ENCODE measurements around the gene ZNF223. TPM values are rescaled to one million over a fixed set of nuclear protein-coding genes. Genes with fewer than 3 reads are reported as not detected.
A peak's percentile ranks its signal among the peaks of the same experiment; 100 is the strongest.

Gene ZNF223
- total RNA-seq: 1 to 10 TPM in 1 of 2 donors, under 1 TPM in 1; 0.60 to 1.4 TPM

DNA sequence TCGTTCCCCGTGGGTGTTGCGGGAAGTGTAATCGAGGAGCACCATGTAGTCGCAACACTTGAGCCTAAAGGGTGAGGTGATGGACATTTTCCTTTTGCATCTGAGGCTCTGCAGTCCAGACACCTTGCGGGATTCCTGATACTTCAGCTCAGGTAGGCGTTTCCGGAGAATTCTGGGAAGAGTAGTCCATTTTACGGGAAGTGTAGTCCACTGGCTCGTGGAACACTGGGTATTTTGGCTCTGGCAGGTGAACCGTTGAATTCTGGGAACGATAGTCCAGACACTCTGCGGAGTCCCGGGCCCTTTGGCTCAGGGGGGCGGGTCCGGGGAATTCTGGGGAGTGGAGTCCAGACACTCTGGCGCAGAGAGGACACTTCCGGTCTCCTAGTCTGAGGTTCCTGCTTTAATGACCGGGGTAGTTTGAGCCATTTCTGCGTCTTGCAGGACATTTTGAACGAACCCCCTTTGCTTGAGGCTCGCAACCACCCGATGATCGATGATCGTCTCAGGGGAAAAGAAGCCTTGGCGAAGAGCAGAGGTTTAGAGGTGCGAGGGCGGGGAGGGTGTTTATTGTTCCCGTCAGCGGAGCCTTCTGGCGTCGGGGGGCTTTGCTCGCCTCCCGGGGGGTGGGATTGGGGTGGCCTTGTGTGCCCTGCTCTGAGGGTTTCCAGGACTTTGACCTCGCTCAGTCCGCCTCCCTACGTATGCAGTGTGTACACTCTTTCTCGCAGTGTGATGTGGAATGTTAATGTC lies at the start of gene ZNF223:
TSS of gene ZNF223 (plus strand) at position 387 of the 753 bp plus-strand sequence. CDS start 3,141 bp downstream, outside the sequence.
- ATAC-seq (peak; percentile 16 to 71), DNase-seq (ENCODE audit: low spot score in 2 of 2) (no peak)
- Mint-ChIP-seq H3K27ac (peak within 1 kb of the TSS; percentile 58 to 88), H3K9me3 (peaks cover 22 to 47% of the 10 kb centered on the region in 2 donors), H3K36me3 (peaks cover 31 to 60% of the 10 kb centered on the region in 2 donors)

DNA sequence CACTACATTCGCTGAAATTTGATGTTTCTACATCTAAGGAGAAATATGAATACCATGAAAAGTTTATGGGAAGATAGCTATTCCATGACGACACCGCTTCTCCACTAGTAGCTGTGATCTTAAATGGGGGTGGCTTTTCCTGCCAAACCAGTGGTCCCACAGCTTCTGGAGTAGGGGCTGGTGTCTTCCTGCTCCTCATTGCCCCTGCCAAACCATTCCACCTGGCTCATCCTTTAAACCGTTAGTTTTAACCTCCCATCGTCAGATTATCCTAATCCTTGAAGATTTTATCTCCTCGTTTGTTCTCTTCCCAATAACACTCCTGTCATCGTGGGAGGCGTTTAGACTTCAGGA lies 49.6 kb upstream of the ZNF223 start:
- Mint-ChIP-seq H3K36me3 (peaks cover 47 to 60% of the 10 kb centered on the region in 2 donors), H3K9me3 (peaks cover 25 to 28% of the 10 kb centered on the region in 2 donors), H3K27ac (peak overlapping the region; percentile 95 to 96)
- ATAC-seq (no peak), DNase-seq (ENCODE audit: low spot score in 2 of 2) (no peak)

DNA sequence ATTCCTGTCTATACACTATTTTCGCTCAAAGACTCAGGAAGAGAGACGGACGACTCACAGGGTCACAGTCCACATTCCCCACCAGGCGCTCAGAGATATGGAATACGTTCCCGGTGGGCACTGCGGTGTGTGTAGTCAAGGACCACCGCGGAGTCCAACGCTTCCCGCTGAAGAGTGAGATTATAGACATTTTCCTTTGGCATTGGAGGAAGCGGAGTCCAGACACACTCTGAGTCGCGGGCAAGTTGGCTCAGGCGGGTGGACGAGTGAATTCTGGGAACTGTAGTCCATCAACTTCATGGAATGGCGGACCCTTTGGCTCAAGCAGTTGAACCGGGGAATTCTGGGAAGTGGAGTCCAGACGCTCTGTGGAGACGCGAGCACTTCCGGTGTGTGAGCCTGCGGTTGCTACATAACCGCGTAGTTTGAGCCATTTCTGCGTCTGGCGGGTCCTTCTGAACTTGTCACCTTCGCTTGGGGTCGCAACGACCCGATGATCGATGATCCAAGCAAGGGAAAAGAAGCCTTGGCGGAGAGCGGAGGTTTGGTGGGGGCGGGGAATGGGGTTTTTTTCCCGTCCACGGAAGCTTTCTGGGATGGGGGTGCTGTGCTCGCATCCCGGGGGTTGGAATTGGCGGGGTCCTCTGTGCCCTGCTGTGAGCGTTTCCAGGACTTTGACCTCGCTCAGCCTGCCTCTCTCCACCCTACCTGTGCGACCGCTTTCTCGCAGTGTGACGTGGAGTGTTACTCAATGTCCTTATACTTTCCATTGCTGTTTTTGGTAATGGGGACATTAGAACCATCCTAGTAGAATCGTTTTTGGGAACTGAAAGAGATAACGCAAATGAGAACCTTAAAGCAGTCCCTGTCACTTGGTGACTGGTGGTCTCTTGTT lies 49.0 kb upstream of the ZNF223 start, which contains the start of gene ZNF230:
TSS of gene ZNF230 (plus strand) at position 392 of the 895 bp plus-strand sequence. CDS start 4,122 bp downstream, outside the sequence.
- H3K27ac Mint-ChIP-seq: peak within 1 kb of the TSS; percentile 95 to 96
- H3K9me3 Mint-ChIP-seq: peaks cover 27 to 34% of the 10 kb centered on the region in 2 donors
- ATAC-seq (peak; percentile 93 to 100), DNase-seq (ENCODE audit: low spot score in 2 of 2) (peak; percentile 70 to 80)
- peaks cover 49 to 60% of the 10 kb centered on the region in 2 donors for H3K36me3 Mint-ChIP-seq

DNA sequence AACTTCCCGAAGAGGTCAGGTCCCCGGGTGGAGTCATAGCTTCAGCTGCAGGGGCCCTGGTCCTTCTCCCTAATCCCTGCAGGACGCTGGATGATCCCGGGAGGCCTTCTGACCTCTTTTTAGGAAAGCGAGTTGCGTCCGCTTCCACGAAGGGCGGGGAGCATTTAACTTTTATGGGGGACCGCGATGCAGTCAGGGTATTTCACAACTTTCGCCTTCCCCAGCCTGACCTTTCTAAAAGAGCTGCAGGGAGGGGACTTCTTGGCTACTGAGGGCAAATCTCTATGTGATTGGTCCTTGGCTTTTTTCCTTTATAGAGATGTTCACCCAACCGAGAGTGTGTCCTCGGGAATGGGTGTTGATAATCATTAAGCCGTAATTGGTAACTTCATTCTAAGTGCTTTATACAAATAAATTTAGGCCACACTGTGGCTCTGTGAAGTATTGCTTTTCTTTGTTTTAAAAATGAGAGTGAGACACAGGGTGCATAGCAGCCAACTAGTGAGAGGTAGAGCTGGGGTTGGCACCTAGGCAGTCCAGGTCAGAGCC lies 48.3 kb upstream of the ZNF223 start:
- peaks cover 51 to 60% of the 10 kb centered on the region in 2 donors for H3K36me3 Mint-ChIP-seq
- DNase-seq (ENCODE audit: low spot score in 2 of 2) (no peak), ATAC-seq (peak in 1 of 2 donors; percentile 35)
- H3K9me3 Mint-ChIP-seq: peaks cover 28 to 35% of the 10 kb centered on the region in 2 donors
- peak overlapping the region; percentile 44 to 96 for H3K27ac Mint-ChIP-seq

DNA sequence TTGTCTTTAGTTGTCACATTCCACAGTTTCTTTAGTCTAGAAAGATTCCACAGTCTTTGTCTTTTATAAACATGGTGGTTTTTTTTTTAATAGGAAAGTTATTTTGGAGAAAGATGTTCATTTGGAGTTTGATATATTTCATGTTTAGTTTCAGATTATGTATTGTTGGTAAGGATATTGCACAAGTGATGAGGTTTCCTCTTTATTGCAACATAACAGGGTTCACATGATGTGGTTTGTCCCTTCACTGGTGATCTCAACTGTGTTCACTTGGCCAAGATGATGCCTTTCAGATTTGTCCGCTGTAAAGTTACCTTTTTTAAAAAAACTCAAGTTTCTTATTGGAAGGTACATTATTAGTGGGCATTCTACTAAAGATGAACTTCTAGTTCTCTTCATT lies 45.9 kb upstream of the ZNF223 start:
- peaks cover 71 to 75% of the 10 kb centered on the region in 2 donors for H3K36me3 Mint-ChIP-seq
- DNase-seq (ENCODE audit: low spot score in 2 of 2): no peak
- no peak for ATAC-seq
- H3K9me3 Mint-ChIP-seq: peaks cover 35 to 46% of the 10 kb centered on the region in 2 donors
- H3K27ac Mint-ChIP-seq: no peak overlapping the region

DNA sequence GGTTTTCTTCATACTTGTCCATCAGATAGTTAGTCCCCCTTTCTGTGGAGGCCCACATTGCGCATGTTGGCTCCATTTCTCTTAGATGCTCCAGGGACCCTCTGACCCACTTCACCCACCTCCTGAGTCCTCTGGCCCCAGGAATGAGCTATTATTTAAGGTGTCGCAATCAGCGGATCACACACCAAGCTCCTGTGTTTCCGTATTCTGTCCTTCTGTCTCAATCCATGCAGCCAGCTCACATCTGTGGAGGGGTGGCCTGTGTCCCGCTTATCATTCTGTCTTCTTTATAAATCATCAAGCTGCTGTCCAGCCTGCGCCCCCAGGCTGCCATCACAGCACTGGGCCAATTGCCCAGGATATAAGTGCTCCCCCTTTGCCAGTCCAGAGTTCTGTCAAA lies 44.4 kb upstream of the ZNF223 start:
- Mint-ChIP-seq H3K27ac (no peak overlapping the region), H3K36me3 (peaks cover 76 to 82% of the 10 kb centered on the region in 2 donors), H3K9me3 (peaks cover 42 to 49% of the 10 kb centered on the region in 2 donors)
- DNase-seq (ENCODE audit: low spot score in 2 of 2) (no peak), ATAC-seq (no peak)

DNA sequence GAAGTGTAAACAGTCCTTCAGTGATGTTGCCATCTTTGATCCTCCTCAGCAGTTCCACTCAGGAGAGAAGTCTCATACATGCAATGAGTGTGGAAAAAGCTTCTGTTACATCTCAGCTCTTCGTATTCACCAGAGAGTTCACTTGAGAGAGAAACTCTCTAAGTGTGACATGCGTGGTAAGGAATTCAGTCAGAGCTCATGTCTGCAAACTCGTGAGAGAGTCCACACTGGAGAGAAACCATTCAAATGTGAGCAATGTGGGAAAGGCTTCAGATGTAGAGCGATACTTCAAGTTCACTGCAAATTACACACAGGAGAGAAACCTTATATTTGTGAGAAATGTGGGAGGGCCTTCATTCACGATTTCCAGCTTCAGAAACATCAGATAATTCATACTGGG lies 41.4 kb upstream of the ZNF223 start:
- H3K27ac Mint-ChIP-seq: no peak overlapping the region
- peaks cover 78 to 92% of the 10 kb centered on the region in 2 donors for H3K36me3 Mint-ChIP-seq
- DNase-seq (ENCODE audit: low spot score in 2 of 2): no peak
- peaks cover 40 to 65% of the 10 kb centered on the region in 2 donors for H3K9me3 Mint-ChIP-seq
- no peak for ATAC-seq

DNA sequence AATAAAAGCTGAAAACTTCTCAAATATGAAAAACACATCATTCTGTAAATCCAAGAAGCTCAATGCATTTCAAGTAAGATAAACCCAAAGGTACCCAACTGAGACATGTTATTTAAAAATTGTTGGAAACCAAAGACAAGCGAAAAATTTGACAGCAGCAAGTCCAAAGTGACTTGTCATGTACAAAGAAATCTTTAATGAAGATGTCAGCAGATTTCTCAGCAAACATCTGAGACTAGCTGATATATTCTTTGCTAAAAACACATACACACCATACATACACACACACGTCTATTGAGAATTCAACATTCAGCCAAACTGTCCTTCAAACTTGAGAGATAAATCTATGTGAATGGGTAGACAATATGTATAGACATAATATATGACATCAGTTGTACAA lies 32.3 kb upstream of the ZNF223 start:
- no peak for DNase-seq (ENCODE audit: low spot score in 2 of 2)
- peaks cover 26 to 27% of the 10 kb centered on the region in 2 donors for H3K9me3 Mint-ChIP-seq
- no peak for ATAC-seq
- no peak overlapping the region for H3K27ac Mint-ChIP-seq
- peaks cover 14 to 48% of the 10 kb centered on the region in 2 donors for H3K36me3 Mint-ChIP-seq

DNA sequence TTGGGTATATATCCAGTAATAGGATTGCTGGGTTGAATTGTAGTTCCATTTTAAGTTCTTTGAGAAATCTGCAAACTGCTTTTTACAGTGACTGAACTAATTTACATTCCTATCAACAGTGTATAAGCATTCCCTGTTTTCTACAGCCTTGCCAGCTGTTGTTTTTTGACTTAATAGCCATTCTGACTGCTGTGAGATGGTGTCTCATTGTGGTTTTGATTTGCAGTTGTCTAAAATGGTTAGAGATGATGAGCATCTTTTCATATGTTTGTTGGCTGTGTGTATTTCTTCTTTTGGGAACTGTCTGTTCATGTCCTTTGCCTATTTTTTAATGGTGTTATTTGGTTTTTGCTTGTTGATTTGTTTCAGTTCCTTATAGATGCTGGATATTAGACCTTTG lies 30.6 kb upstream of the ZNF223 start:
- Mint-ChIP-seq H3K36me3 (peaks cover 26 to 55% of the 10 kb centered on the region in 2 donors), H3K9me3 (peaks cover 27 to 28% of the 10 kb centered on the region in 2 donors), H3K27ac (no peak overlapping the region)
- no peak for DNase-seq (ENCODE audit: low spot score in 2 of 2)
- ATAC-seq: no peak

DNA sequence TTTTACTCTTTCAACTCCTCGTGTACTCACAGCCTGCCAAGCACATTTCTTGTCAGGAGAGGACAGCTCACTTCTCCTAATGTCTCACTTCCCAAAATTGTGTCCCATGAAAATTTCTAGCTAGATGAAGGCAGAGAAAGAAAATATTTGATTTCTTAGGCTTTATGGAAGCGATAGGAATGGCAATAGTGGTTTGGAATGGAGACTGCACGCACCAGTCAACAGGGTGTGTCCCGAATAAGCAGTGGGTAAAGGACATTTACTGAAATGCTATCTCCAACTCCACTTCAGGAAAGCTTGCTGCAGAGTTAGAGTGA lies 27.0 kb upstream of the ZNF223 start:
- ATAC-seq: no peak
- Mint-ChIP-seq H3K9me3 (peaks cover 21 to 25% of the 10 kb centered on the region in 2 donors), H3K27ac (peak overlapping the region in 1 of 2 donors; percentile 86), H3K36me3 (peaks cover 54 to 58% of the 10 kb centered on the region in 2 donors)
- DNase-seq (ENCODE audit: low spot score in 2 of 2): no peak

DNA sequence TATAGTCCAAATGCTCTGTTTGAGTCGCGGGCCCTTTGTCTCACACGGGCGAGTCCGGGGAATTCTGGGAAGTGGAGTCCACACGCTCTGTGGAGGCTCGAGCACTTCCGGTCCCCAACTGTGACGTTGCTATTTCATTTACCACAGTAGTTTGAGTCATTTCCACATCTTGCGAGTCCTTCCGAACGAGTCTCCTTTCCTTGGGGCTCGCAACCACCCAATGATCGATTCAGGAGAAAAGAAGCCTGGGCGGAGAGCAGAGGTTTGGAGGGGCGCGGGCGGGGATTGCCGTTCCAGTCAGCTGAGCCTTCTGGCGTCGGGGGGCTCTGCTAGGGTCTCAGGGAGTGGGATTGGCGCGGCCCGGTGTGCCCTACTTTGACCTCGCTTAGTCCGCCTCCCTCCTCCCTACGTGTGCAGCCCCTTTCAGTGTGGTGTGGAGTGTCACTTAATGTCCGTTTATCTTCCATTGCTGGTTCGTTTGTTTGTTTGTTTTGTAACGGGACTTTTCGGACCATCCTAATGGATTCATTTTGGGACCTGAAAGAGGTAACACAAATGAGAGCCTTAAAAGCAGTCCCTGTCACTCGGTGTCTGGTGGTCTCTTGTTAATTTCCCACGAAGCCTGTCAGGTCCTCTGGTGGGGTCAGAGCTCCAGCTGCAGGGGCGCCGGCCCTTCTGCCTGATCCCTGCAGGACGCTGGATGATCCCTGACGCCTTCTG lies 26.5 kb upstream of the ZNF223 start, which contains the start of gene ZNF222:
TSS of gene ZNF222 (plus strand) at position 163 of the 720 bp plus-strand sequence. CDS start at position 221, 58 bp downstream.
- H3K27ac Mint-ChIP-seq: peak within 1 kb of the TSS; percentile 86
- H3K9me3 Mint-ChIP-seq: peaks cover 18 to 26% of the 10 kb centered on the region in 2 donors
- peak; percentile 69 to 76 for DNase-seq (ENCODE audit: low spot score in 2 of 2)
- peak; percentile 100 for ATAC-seq
- peaks cover 59% of the 10 kb centered on the region in 2 donors for H3K36me3 Mint-ChIP-seq

DNA sequence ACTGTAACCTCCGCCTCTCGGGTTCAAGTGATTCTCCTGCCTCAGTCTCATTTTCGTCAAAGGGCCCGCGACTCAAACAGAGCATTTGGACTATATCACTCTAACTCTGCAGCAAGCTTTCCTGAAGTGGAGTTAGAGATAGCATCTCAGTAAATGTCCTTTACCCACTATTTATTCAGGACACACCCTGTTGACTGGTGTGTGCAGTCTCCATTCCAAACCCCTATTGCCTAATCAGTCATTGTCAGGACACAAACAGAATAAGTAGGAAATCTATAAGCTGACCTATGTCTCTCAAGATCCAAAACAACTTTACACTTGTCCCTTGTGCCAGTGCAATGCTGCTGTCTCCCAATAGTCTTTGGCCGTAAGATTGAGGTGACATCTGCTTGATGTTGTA lies 25.2 kb upstream of the ZNF223 start:
- no peak for ATAC-seq
- H3K9me3 Mint-ChIP-seq: peaks cover 22 to 27% of the 10 kb centered on the region in 2 donors
- DNase-seq (ENCODE audit: low spot score in 2 of 2): no peak

DNA sequence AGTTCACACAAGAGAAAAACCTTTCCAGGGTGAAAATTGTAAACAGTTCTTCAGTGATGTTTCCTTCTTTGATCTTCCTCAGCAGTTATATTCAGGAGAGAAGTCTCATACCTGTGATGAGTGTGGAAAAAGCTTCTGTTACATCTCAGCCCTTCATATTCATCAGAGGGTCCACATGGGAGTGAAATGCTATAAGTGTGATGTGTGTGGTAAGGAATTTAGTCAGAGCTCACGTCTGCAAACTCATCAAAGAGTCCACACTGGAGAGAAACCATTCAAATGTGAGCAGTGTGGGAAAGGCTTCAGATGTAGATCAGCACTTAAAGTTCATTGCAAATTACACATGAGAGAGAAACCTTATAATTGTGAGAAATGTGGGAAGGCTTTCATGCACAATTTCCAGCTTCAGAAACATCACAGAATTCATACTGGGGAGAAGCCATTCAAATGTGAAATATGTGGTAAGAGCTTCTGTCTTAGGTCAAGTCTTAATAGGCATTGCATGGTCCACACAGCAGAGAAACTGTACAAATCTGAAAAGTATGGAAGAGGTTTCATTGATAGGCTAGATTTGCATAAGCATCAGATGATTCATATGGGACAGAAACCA lies 19.7 kb upstream of the ZNF223 start:
- H3K36me3 Mint-ChIP-seq: peaks cover 87 to 89% of the 10 kb centered on the region in 2 donors
- no peak for ATAC-seq
- H3K9me3 Mint-ChIP-seq: peaks cover 65 to 66% of the 10 kb centered on the region in 2 donors
- DNase-seq (ENCODE audit: low spot score in 2 of 2): no peak
- no peak overlapping the region for H3K27ac Mint-ChIP-seq

More for the DNA sequence above, 25.2 kb upstream of the ZNF223 start:
- Mint-ChIP-seq H3K36me3 (peaks cover 63 to 71% of the 10 kb centered on the region in 2 donors), H3K27ac (no peak overlapping the region)

DNA sequence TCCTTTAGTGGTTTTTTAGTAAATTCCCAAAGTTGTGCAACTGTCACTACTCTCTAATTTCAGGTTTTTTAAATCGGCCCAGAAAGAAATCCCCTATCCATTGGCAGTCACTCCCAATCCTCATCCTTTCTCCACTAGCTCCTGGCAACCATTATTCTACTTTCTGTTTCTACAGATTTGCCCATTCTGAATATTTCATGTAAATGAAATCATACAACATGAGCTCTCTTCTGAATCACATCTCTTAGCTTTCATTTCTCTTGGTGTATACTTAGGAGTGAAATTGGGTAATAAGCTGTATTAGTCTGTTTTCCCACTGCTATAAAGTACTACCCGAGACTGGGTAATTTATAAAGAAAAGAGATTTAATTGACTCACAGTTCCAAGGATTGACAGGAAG lies 9.7 kb upstream of the ZNF223 start:
- DNase-seq (ENCODE audit: low spot score in 2 of 2): no peak
- H3K36me3 Mint-ChIP-seq: peaks cover 14 to 26% of the 10 kb centered on the region in 2 donors
- peaks cover 36 to 48% of the 10 kb centered on the region in 2 donors for H3K9me3 Mint-ChIP-seq
- H3K27ac Mint-ChIP-seq: no peak overlapping the region
- no peak for ATAC-seq

DNA sequence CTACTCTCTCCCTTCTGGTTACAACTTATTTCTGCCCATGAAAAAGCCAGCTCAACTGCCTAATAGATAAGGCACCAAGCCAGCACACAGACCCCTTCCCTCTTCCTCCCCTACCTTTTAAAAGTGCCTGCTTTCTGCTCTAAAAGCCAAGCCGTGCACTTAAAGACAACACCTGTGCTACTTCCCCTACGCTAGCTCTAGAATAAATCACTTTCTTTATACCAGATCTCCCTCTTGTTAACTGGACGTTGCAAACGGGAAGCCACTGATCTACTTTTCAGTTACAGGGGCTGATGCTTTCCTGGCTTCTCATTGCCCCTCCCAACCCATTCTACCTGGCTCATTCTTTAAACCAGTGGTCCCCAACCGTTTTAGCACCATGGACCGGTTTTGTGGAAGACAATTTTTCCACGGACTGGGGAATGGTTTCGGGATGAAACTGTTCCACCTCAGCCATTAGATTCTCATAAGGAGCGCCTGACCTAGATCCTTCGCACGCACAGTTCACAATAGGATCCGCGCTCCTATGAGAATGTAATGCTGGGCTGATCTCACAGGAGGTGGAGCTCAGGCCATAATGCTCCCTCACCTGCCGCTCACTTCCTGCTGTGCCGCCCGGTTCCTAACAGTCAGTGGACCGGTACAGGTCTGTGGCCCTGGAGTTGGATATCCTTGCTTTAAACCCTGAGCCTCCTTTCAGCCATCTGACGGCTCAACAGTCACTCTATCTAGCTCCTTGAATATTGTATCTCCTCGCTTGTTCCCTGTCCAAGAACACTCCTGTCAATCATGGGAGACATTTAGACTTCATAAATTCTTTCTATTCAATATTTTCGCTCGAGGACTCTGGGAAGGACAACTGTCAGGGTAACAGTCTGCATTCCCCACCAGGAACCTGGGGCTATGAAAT lies 841 bp upstream of the ZNF223 start:
- ATAC-seq (peak; percentile 49 to 84), DNase-seq (ENCODE audit: low spot score in 2 of 2) (no peak)
- H3K36me3 Mint-ChIP-seq: peaks cover 30 to 58% of the 10 kb centered on the region in 2 donors
- H3K27ac Mint-ChIP-seq: peak overlapping the region; percentile 58 to 88
- peaks cover 25 to 47% of the 10 kb centered on the region in 2 donors for H3K9me3 Mint-ChIP-seq
